ENCODE results near the gene WDR55.
A peak's percentile ranks its signal among the peaks of the same experiment; 100 is the strongest.
"Not testable (repeated sequence)": the region's sequence is repeated elsewhere in the genome, so short reads cannot be mapped to it uniquely, and the experiment has no call there.

The WDR55 gene

DNA sequence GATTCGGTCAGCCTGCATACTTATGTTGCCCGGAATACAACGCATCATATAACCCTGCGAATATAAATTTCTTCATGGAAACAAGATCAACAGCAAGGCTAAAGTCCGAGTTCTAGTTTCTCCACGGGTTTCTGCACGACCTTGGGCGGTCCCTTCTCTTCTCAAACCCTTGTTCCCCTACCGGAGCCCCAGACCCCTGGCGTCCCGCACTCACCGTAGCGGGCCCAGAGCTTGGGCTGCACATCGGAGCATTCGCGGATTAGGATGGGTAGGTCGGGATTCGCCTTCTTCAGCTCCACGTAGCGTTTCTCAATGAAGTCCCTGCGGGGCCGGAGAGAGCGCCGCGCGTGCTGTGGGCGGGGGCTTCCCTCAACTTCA, 17.7 kb upstream of the WDR55 start:
- TF ChIP-seq EZH2phosphoT487 (IDR thresholded peaks at IDR 0.05; ENCODE audit: borderline replicate concordance) (no peak), CTCF (conservative IDR thresholded peaks at IDR 0.05; ENCODE audit: low read length) (no peak)
- H3K9me3 ChIP-seq (ENCODE audit: insufficient read depth, low read depth, low read length) = no peaks in the 10 kb centered on the region
- no peaks in the 10 kb centered on the region for H3F3A ChIP-seq (ENCODE audit: low read depth)
- peaks cover 11% of the 10 kb centered on the region; the same call in 1 of the 2 replicates for H3K36me3 ChIP-seq (ENCODE audit: insufficient read depth, low read length)
- no peaks in the 10 kb centered on the region for H3K9me2 ChIP-seq (replicated peaks; ENCODE audit: low read depth, low read length)
- H3K9ac ChIP-seq (ENCODE audit: low read depth, low read length, poor library complexity, severe bottlenecking) = peak overlapping the region; percentile 81
- H2AFZ ChIP-seq (ENCODE audit: low read length) = peak overlapping the region; percentile 82
- H3K4me1 ChIP-seq (ENCODE audit: insufficient read depth, low read length, poor library complexity, severe bottlenecking) = peaks cover 9% of the 10 kb centered on the region
- peak overlapping the region; percentile 88 for H3K4me2 ChIP-seq (ENCODE audit: low read depth, low read length, poor library complexity, severe bottlenecking)
- peaks cover 13% of the 10 kb centered on the region for H4K20me1 ChIP-seq (ENCODE audit: insufficient read depth, low read length, poor library complexity, severe bottlenecking)
- H3K27me3 ChIP-seq (ENCODE audit: insufficient read depth, low read length, poor library complexity, severe bottlenecking) = no peaks in the 10 kb centered on the region
- peak overlapping the region; percentile 85 for H3K4me3 ChIP-seq (ENCODE audit: low read length, poor library complexity, severe bottlenecking)
- H3K79me2 ChIP-seq (ENCODE audit: insufficient read depth, low read length) = peaks cover 48% of the 10 kb centered on the region

DNA sequence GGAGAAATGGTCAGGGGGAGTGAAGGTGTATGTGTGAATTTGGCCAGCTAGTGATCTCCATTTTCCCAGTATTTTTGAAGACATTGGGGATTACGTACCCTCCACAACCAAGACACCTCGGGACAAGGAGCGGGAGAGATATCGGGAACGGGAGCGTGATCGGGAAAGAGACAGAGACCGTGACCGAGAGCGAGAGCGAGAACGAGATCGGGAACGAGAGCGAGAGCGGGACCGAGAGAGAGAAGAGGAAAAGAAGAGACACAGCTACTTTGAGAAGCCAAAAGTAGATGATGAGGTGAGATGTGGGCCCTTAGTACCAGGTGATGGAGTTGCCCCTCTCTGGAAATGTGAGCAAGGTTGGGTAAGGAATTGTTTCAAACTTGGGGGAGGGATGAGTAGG, 5.8 kb upstream of the WDR55 start:
- Histone ChIP-seq H3F3A (ENCODE audit: low read depth) (0 out of 2 replicates have a peak, but pooled peaks cover 4% of the 10 kb centered on the region), H3K27me3 (ENCODE audit: insufficient read depth, low read length, poor library complexity, severe bottlenecking) (no peaks in the 10 kb centered on the region), H3K9ac (ENCODE audit: low read depth, low read length, poor library complexity, severe bottlenecking) (no peak overlapping the region), H2AFZ (ENCODE audit: low read length) (no peak overlapping the region), H3K36me3 (ENCODE audit: insufficient read depth, low read length) (peaks cover 87% of the 10 kb centered on the region; the same call in 1 of the 2 replicates), H3K4me3 (ENCODE audit: low read length, poor library complexity, severe bottlenecking) (no peak overlapping the region), H3K9me2 (replicated peaks; ENCODE audit: low read depth, low read length) (no peaks in the 10 kb centered on the region), H4K20me1 (ENCODE audit: insufficient read depth, low read length, poor library complexity, severe bottlenecking) (no peaks in the 10 kb centered on the region), H3K4me1 (ENCODE audit: insufficient read depth, low read length, poor library complexity, severe bottlenecking) (peaks cover under 1% of the 10 kb centered on the region), H3K4me2 (ENCODE audit: low read depth, low read length, poor library complexity, severe bottlenecking) (no peak overlapping the region), H3K79me2 (ENCODE audit: insufficient read depth, low read length) (no peaks in the 10 kb centered on the region), H3K9me3 (ENCODE audit: insufficient read depth, low read depth, low read length) (no peaks in the 10 kb centered on the region)
- TF ChIP-seq EZH2phosphoT487 (IDR thresholded peaks at IDR 0.05; ENCODE audit: borderline replicate concordance) (no peak), CTCF (conservative IDR thresholded peaks at IDR 0.05; ENCODE audit: low read length) (no peak)

- not testable (repeated sequence) for H4K20me1 ChIP-seq (ENCODE audit: insufficient read depth, low read length, poor library complexity, severe bottlenecking); H3K9me2 ChIP-seq (replicated peaks; ENCODE audit: low read depth, low read length); H3K4me2 ChIP-seq (ENCODE audit: low read depth, low read length, poor library complexity, severe bottlenecking); H3K9me3 ChIP-seq (ENCODE audit: insufficient read depth, low read depth, low read length); H3F3A ChIP-seq (ENCODE audit: low read depth); H3K9ac ChIP-seq (ENCODE audit: low read depth, low read length, poor library complexity, severe bottlenecking); H3K4me3 ChIP-seq (ENCODE audit: low read length, poor library complexity, severe bottlenecking); H3K79me2 ChIP-seq (ENCODE audit: insufficient read depth, low read length); H3K27me3 ChIP-seq (ENCODE audit: insufficient read depth, low read length, poor library complexity, severe bottlenecking); H2AFZ ChIP-seq (ENCODE audit: low read length); H3K4me1 ChIP-seq (ENCODE audit: insufficient read depth, low read length, poor library complexity, severe bottlenecking)
- H3K36me3 ChIP-seq (ENCODE audit: insufficient read depth, low read length) = peaks cover 72% of the 10 kb centered on the region; the same call in 1 of the 2 replicates
Observed at GRCh38 chr5:140660371-140660770, 4.3 kb upstream of the WDR55 start.

DNA sequence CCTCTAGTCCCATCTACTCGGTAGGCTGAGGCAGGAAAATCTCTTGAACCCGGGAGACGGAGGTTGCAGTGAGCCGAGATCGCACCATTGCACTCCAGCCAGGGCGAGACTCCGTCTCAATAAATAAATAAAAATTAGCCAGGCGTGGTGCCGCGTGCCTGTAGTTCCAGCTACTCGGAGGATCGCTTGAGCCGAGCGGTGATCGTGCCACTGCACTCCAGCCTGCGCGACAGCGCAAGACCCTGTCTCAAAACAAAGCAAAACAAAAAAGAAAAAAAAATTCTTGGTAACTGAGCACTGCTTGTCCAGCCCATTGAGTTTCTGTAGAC, 710 bp upstream of the WDR55 start:
- H3K9me2 ChIP-seq (replicated peaks; ENCODE audit: low read depth, low read length) = no peaks in the 10 kb centered on the region
- H3K27me3 ChIP-seq (ENCODE audit: insufficient read depth, low read length, poor library complexity, severe bottlenecking) = peaks cover 4% of the 10 kb centered on the region
- peak overlapping the region; percentile 66 for H3K4me2 ChIP-seq (ENCODE audit: low read depth, low read length, poor library complexity, severe bottlenecking)
- H3K36me3 ChIP-seq (ENCODE audit: insufficient read depth, low read length) = peaks cover 50% of the 10 kb centered on the region; the same call in 1 of the 2 replicates
- TF ChIP-seq CTCF (conservative IDR thresholded peaks at IDR 0.05; ENCODE audit: low read length) (no peak), EZH2phosphoT487 (IDR thresholded peaks at IDR 0.05; ENCODE audit: borderline replicate concordance) (no peak)
- H3F3A ChIP-seq (ENCODE audit: low read depth) = 0 out of 2 replicates have a peak, but pooled peaks cover 4% of the 10 kb centered on the region
- peak overlapping the region; percentile 99 for H3K4me3 ChIP-seq (ENCODE audit: low read length, poor library complexity, severe bottlenecking)
- no peaks in the 10 kb centered on the region for H3K9me3 ChIP-seq (ENCODE audit: insufficient read depth, low read depth, low read length)
- H3K4me1 ChIP-seq (ENCODE audit: insufficient read depth, low read length, poor library complexity, severe bottlenecking) = peaks cover 26% of the 10 kb centered on the region
- H2AFZ ChIP-seq (ENCODE audit: low read length) = peak overlapping the region; percentile 74
- peaks cover 25% of the 10 kb centered on the region for H4K20me1 ChIP-seq (ENCODE audit: insufficient read depth, low read length, poor library complexity, severe bottlenecking)
- peaks cover 33% of the 10 kb centered on the region for H3K79me2 ChIP-seq (ENCODE audit: insufficient read depth, low read length)
- peak overlapping the region; percentile 90 for H3K9ac ChIP-seq (ENCODE audit: low read depth, low read length, poor library complexity, severe bottlenecking)

DNA sequence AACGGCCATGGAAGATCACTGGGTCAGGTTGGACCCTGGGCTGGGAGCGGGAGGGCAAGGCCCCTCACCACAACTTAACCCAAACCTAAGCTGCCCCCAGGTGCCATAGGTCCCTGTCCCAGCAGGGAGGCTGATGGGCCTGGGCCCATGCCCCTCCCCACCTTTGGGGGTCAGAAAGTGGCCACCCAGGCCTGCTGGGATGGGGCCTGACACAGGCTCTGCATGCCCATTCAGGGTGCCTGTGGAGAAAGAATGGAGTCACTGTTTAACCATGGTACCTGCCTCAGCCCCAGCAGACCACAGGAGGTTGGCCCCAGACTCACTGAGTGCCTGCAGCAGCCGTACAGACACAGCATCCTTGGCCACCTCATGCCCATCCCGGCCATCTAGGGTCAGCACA, 6.3 kb downstream of the WDR55 start:
- not testable (repeated sequence) for H3K27me3 ChIP-seq (ENCODE audit: insufficient read depth, low read length, poor library complexity, severe bottlenecking); H3K4me2 ChIP-seq (ENCODE audit: low read depth, low read length, poor library complexity, severe bottlenecking); H2AFZ ChIP-seq (ENCODE audit: low read length); H3K4me3 ChIP-seq (ENCODE audit: low read length, poor library complexity, severe bottlenecking); H3F3A ChIP-seq (ENCODE audit: low read depth); H3K9ac ChIP-seq (ENCODE audit: low read depth, low read length, poor library complexity, severe bottlenecking); H3K9me3 ChIP-seq (ENCODE audit: insufficient read depth, low read depth, low read length); H3K9me2 ChIP-seq (replicated peaks; ENCODE audit: low read depth, low read length)
- Histone ChIP-seq H3K79me2 (ENCODE audit: insufficient read depth, low read length) (peaks cover 23% of the 10 kb centered on the region), H3K36me3 (ENCODE audit: insufficient read depth, low read length) (peaks cover 58% of the 10 kb centered on the region; the same call in 1 of the 2 replicates), H4K20me1 (ENCODE audit: insufficient read depth, low read length, poor library complexity, severe bottlenecking) (peaks cover 18% of the 10 kb centered on the region), H3K4me1 (ENCODE audit: insufficient read depth, low read length, poor library complexity, severe bottlenecking) (peaks cover 16% of the 10 kb centered on the region)
